HG03196 (cell line): ENCODE data around the gene CEP72.

ENCODE experiments used
- ATAC-seq: cut with Tn5 transposase; IDR thresholded peaks from one replicate; pipeline ENCODE4 v1.9.1; 2021; ENCODE audit not compliant: unreplicated experiment

The CEP72 gene

GRCh38 chr5:652773-653350, 40.7 kb downstream of the CEP72 start:
- ATAC-seq: no peak

GRCh38 chr5:654071-654778, 42.1 kb downstream of the CEP72 start:
- ATAC-seq: no peak

- ATAC-seq: no peak
These were observed 43.3 kb downstream of the CEP72 start for GRCh38 chr5:655406-655805.

GRCh38 chr5:657570-657969, 45.4 kb downstream of the CEP72 start:
- no peak for ATAC-seq

- no peak for ATAC-seq
These were observed 46.0 kb downstream of the CEP72 start for GRCh38 chr5:658103-658502.

- ATAC-seq: no peak
These were observed 47.5 kb downstream of the CEP72 start for GRCh38 chr5:659496-660263.

GRCh38 chr5:660491-661030, 48.4 kb downstream of the CEP72 start:
- no peak for ATAC-seq

GRCh38 chr5:661891-662750, 50.0 kb downstream of the CEP72 start:
- ATAC-seq: no peak

- no peak for ATAC-seq
These were observed 50.8 kb downstream of the CEP72 start for GRCh38 chr5:662751-663435.

- no peak for ATAC-seq
These were observed 51.5 kb downstream of the CEP72 start for GRCh38 chr5:663436-664342.

GRCh38 chr5:664343-664993, 52.3 kb downstream of the CEP72 start:
- no peak for ATAC-seq

GRCh38 chr5:664994-665360, 52.8 kb downstream of the CEP72 start:
- ATAC-seq: no peak

GRCh38 chr5:665541-665955, 53.4 kb downstream of the CEP72 start:
- no peak for ATAC-seq

- no peak for ATAC-seq
These were observed 54.0 kb downstream of the CEP72 start for GRCh38 chr5:665956-666711.

- no peak for ATAC-seq
These were observed 54.8 kb downstream of the CEP72 start for GRCh38 chr5:666816-667498.

- no peak for ATAC-seq
These were observed 56.3 kb downstream of the CEP72 start for GRCh38 chr5:668283-668995.
